Measurements from ENCODE around the gene FOLR2.

Gene FOLR2

DNA sequence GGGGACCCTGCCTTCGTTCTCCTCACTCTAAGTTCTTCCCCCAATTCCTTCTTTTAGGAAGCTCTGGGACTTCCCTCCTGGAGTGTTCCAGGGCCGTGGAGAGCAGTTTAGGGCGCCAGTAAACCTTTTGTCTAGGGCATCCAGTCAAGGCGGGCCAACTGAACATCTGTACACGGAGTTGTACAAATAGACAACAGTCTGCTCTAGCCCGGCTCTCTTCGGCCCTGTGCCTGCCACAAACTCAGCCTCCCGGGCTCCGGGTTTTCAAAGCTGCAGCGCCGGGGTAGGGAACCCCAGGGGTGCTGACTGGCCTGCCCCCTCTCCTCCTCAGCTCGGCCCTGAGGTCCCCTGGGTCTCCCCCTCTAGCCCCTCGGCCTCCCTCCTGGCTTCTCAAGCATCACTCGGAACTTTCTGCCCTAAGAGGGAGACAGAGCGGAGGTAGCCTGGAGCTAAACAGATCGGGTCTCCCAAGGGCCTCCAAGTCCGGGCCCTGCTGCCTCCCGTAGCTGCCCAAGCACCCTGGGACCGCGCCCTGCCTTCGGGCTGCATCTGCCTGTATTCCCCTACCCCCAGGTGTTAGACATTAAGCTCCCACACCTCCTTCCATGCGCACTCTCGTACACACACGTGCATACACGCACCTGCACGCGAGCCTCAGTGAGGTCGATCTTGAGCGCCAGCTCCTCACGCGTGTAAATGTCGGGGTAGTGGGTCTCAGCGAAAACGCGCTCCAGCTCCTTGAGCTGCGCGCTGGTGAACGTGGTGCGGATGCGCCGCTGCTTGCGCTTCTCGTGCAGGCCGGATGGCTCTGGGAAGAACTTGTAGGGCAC lies 24.1 kb downstream of the FOLR2 start:
- peak; percentile 8 for DNase-seq (ENCODE audit: low spot score)

DNA sequence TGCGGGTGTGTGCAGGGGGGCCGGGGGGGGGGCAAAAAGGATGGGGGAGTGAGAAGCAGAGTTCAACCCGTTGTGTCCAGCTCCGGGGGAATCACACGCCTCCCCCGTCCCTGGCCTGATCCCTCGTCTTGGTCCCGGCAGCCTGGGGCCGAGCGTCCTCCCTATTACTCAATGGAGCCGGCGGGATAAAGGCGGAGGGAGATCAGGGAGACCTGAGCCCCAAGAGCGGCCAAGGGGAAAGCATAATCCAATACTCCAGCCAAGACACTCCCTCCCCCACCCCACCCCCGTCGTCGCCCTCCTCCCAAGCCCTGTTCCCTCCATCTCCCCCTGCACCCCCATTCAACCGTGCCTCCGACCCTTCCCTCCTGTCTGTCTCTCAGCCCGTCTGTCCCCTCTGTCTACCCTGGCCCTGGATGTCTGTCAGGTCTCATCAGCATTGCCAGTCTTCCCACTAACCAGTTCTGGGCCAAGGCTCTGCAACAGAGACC lies 24.7 kb downstream of the FOLR2 start:
- DNase-seq (ENCODE audit: low spot score) = no peak

DNA sequence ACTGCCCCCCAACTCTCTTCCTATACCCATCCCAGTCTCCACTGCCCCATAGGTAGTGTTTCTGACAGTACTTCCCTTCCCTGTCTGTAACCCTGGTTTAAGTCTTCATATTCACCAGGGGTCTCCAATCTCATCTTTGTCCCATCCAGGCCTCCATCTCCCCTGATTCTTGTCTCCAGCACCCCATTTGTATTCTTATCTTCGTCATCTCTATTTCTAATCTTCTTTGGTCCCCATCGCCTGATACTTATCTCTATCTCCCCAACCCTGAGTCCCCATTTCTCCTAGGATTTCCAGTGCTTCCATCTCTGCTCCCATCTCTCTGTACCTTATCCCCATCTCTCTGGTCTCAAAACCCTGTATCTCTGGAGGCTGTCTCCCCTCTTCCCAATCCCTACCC lies 25.5 kb downstream of the FOLR2 start:
- no peak for DNase-seq (ENCODE audit: low spot score)

DNA sequence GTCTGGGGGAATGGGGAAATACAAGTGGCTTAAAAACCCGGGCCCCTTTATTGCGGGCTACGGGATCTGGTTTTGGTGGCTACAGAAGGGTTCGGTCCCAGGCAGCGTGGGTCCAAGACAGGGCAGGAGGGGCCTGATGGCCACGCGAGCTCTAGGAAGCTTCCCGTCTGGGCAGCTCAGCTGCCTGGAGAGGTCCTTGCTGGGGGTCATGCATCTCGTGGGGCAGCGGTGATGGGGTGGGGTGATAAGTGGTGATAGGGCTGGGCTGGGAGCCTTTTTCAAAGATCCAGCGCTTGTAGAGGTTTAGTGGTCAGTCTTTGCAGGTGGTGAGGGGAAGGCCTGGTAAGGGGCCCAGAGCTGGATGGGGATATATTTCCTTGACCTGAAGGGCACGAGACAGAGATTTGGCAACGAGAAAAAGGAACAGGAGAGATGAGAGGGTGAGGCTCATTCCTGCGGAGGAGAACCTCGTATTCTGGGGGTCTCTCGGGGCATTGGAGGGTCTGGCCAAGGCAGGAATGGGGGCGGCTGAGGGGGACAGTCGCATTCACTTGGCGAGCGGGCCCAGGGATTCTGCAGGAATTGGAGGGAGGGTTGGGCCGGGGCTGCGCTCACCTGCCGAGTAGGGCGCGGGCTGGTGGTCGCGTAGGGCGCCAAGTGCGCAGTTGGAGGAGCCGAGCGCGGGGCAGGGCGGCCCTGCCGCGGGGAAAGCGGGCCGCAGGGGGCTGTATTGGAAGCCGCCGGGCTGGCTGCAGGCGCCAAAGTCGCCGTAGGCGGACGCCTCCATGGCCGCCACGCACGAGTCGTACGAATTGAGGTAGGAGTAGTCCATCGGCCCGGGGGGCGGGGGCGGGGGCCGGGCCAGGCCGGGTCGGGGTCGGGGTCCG lies 26.8 kb downstream of the FOLR2 start:
- no peak for DNase-seq (ENCODE audit: low spot score)

DNA sequence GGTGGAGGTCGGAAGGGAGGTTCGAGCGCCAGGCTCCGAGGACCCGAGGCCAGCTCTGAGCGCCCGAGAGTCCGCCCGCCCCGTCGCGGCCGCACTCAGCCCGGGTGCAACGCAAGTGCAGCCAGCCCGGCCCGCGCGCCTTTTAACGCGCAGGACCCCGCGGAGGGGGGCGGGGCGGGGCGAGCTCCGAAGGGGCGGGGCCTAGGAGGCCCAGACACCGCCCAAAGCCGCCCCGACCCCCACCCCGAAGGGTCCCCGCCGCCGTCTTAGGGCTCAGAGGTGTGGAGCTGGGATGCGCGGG lies 27.4 kb downstream of the FOLR2 start, which contains the start of gene PHOX2A:
PHOX2A (minus strand) TSS at position 117 of the 301 bp plus-strand sequence. CDS start 172 bp downstream, outside the sequence.
- no peak for DNase-seq (ENCODE audit: low spot score)

DNA sequence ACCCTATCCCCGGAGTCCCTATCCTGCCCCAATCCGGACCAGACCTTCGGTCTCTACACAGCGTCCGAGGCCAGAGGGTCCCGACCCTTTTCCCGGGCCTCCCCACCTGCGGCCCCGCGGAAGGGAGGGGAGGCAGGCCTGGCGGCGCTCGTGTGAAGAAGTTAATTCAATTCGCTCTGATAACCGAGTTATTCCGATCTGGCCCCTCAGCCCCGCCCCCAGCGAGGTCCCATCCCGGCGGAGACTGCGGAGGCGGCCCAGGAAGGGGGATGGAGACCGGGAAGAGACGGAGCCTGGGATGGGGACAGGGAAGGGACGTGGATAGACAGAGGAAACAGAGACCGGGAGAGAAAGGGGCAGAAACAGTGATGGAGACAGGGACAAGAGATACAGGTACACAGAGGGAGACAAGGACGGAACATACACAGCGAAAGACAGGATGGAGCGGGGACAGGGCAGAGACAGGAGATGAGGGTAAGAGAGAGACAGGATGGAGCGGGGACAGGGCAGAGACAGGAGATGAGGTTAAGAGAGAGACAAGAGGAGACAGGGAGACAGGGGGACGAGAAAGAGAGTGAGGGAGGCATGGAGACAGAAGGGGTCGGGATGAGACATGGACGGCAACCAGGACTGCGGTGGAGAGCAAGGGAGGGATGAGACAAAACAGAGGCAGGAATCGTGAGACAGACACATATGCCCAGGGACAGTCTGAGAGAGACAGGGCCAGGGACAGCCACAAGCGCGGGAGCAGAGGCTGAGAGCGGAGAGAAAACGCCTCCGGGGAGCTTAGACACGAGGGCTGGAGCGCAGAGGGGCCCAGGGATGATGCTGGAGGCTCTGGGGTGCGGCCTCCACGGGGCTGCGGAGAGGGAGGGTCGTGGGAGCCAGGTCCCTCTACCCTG lies 28.0 kb downstream of the FOLR2 start:
- DNase-seq (ENCODE audit: low spot score) = no peak

DNA sequence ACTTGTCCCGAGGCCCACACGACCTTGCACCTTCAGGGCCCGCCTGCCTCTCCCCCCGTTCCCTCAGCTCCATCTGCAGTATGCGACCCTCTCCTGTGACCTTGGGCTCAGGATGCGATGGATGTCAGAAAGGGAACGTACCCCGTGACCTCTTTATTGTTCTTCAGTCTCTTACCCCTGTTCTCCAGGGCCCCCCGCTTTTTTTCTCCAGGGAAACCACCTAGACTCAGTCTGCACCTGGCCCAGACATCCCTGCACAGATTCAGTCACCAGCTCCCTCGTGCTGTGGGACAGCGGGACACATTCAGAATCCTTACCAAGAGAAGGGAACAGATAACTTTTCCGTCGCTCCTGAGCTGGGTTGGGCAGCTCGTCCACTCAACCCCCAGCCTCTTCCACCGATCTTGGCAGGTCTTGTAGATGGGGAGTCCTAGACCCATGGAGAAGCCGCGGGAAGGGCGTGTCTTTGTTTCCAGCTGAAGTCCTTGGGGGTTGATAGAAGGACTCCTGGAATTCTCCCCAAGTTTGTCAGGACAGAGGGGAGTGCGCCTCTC lies 28.7 kb downstream of the FOLR2 start:
- no peak for DNase-seq (ENCODE audit: low spot score)

DNA sequence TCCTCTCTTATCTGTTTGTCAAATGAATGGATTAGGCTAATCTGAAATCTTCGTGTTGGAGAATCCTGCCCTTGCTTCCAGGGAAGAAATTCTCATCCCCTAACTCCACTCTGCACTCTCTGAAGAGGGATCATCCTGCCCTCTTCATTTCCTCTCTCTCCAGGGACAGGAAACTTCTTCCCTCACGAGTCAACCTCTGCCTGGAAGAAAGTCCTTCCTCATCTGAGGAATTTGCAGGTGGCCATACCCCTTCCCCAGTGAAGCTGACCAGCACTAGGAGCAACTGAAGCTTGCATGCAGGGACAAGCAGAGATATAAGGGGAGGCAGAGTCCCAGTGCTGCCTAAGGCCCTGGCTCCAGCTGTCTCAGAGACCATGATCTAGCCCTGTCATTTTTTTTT lies 31.0 kb downstream of the FOLR2 start:
- peak; percentile 65 for DNase-seq (ENCODE audit: low spot score)

DNA sequence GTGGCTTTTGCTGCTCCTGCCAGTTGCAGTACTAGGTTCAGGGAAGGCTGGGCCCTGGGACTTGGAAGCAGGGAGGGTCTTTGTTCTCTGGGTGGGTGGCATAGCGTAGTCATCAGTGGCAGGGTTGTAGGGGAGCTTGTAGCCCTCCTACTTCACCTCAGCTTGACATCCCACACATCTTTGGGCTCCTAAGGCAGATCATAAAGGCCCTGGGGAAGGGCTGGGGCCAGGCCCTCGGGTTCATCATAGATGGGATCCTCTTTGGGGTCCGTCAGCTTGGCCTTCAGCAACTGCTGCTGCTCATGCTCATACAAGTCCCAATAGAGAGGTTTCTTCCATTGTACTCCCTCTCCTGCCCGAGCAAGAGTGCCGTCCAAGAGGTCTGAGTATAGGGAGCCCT lies 33.4 kb downstream of the FOLR2 start:
- no peak for DNase-seq (ENCODE audit: low spot score)

DNA sequence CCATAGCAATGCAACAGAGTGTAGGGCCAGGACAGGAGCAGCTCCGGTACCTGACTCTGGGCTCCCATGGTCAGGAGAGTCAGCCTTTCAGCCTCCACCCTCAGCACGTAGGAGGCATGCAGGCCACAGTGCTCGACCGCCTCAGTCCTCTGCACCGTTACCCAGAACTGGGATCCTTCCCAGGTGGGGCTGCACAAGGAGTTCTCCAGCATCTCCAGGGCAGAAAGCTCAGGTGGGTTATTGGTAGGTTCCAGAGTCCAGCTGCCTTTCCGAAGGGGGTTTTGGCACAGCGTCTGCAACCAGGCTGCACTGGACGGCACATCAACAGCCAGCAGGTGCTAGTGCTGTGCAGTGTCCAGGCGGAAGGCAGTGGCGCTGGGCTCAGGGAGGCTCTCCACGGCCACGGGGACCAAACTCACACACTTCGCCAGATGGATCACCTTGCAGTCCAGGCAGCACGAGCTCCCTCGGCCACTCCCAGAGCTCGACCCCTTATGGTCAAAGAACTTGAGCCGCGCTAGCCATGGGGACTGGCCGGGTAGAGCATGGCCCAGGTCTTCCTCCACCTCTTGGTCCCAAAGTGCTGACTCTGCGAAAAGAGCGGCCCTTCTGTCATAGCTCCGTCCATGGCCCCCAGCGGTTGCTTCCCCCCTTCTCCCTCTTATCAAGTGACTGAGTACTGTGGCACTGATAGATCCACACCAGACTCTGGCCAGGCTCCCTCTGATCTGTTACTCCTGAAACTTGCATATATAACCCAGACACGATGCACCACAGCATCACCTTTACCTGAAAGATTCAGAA lies 34.3 kb downstream of the FOLR2 start:
- no peak for DNase-seq (ENCODE audit: low spot score)

DNA sequence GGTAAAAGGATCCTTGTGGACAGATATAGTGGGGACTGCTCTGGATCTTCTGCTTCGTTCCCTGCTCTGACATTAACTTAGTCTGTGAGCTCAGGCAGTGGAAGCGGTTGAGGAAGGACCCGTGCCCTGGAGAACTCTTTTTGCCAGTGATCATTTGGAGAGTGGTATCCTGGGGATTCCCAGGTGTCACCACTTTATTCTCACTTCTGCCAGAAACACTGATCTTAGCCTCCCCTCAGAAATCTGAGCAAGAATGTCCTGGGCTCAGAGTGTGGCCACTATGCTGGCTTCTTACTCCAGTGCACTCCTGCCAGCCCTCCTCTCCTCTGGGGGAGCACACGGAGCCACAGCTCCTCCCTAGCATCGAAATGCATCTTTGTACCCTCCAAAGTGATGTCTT lies 35.0 kb downstream of the FOLR2 start:
- no peak for DNase-seq (ENCODE audit: low spot score)

DNA sequence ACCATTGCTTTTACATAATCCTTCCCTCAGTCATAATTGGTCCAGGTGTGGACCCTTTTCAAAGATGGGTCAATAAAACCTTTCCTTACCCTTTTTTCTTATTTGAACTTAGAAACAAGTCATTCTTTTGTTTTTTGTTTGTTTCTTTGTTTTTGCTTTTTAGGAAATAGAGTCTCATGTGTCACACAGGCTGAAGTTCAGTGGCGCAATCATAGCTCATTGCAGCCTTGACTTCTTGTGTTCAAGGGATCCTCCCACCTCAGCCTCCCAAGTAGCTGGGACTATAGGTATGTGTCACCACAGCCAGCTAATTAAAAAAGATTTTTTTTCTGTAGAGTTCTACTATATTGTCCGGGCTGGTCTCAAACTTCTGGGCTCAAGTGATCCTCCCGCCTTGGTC lies 36.8 kb downstream of the FOLR2 start:
- DNase-seq (ENCODE audit: low spot score) = no peak

DNA sequence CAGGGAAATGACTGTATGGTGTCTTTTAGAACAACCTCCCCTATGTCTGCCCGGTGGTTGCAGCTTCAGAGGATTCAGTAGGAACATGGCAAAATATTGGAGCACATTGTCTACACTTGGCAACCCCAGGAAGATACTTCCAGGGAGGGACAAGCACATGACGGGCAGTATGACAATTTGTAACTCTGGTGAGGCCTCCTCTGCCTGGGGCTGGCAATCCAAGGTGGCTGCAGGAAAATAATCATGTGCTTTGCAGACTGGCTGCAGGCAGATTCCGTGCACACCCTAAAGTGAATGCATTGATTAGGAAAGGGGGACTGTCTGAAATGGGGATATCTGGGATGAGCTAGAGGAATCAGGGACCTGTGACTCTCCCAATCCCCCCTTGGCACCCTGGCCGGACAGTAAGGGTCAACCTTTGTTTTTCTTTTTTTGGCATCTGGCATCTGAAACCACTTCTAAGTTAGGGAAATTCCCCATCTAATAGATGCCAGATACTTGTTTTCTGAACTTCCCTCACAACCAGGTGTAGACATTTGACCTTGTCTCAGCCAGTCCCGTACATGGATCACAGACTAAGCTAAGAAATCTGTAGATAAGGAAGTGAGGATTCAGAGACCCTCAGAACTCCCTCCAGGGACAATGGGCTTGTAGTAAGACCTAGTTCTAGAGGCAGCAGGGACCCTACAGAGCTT lies 37.9 kb downstream of the FOLR2 start:
- no peak for DNase-seq (ENCODE audit: low spot score)

DNA sequence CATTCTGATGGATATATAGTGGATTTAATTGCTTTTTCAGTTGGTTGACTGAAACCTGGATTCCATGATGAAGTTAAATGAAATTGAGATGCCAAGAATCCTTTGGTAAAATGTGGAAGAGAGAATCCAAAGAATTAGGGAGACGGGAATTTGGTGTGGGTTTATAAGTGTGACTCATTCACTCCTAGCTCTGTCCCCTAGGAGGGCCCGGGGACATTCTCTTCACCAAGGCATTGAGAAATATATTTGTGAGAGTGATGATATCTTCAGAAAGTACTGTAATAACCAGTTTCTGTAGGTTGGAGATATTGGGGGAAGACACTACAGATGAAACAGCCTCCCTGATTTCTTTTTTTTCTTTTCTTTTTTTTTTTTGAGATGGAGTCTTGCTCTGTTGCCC lies 41.0 kb downstream of the FOLR2 start:
- DNase-seq (ENCODE audit: low spot score) = no peak

DNA sequence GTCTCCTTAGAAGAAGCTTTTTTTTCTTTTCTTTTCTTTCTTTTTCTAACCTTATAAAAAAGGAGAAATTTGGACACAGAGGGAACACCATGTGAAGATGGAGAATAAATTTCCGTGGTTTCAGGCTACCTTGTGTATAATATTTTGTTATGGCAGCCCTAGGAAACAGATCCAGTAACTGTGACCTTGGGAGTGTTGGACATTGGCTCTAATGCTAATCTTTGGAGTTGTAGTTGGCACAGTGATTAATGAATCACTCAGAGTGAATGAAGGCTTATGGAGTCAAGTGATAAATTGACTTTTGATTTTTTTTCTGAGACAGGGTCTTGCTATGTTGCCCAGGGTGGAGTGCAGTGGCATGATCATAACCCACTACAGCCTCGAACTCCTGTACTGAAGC lies 42.9 kb downstream of the FOLR2 start:
- DNase-seq (ENCODE audit: low spot score) = no peak

DNA sequence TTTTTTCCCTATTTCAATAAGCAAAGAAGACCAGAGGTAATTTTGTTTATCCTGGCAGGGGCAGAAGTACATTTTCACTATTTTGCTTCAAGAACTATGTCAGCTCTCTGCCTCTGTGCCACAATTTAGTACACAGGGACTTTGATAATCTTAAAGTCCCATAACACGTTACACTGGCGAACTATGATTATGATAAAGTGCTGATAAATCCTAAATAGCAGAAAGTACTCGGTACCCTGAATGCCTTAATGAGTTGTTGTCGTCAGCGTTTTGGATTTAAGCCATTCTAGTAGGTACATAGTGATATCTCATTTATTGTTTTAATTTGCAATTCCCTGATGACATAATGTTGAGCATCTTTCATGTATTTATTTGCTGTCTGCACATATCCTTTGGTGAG lies 44.0 kb downstream of the FOLR2 start:
- no peak for DNase-seq (ENCODE audit: low spot score)

DNA sequence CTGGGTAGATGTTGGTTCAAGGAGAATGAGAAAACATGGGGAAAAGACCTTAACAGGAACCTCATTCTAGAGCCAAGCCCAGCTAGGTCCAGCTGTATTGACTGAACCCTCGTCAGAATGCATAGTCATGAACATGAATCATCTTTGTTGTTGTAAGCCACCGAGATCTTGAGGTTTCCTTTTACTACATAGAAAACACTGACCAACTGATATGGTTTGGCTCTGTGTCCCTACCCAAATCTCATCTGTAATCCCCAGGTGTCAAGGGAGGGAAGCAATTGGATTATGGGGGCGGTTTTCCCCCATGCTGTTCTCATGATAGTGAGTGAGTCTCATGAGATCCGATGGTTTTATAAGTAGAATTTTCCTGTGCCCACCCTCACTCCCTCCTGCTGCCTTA lies 46.8 kb downstream of the FOLR2 start:
- peak; percentile 32 for DNase-seq (ENCODE audit: low spot score)

DNA sequence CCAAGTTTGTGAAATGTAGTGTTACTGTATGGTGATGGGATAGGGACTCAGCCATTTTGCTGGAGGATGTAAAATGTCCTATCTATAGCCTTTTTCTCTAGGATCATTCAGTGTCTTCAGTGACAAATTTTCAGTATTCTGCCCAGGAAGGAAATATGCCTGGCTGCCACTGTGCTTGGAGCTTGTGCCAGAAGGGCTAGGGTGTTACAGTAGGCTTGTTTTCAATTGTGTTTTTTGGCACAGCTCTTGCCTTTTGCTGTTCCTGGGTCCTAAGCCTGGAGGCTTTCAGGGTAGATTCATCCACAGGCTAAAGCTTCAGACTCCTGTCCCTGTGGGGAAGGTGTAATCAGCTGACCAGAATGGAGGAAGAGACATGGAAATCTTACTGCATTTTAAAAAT lies 49.4 kb downstream of the FOLR2 start:
- peak; percentile 17 for DNase-seq (ENCODE audit: low spot score)

DNA sequence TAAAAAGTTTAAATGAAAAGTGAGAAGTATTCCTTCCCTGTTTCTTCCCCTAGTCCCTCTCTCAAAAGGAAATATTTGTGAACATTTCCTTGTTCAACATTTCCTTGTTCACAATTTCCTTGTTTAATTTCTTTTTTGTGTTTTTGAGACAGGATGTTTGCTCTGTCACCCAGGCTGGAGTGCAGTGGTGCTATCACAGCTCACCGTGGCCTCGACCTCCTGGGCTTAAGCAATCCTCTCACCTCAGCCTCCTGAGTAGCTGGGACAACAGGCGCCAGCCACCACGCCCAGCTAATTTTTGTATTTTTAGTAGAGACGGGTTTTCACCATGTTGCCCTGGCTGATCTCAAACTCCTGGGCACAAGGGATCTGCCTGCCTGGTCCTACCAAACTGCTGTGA lies 50.4 kb downstream of the FOLR2 start:
- peak; percentile 42 for DNase-seq (ENCODE audit: low spot score)

DNA sequence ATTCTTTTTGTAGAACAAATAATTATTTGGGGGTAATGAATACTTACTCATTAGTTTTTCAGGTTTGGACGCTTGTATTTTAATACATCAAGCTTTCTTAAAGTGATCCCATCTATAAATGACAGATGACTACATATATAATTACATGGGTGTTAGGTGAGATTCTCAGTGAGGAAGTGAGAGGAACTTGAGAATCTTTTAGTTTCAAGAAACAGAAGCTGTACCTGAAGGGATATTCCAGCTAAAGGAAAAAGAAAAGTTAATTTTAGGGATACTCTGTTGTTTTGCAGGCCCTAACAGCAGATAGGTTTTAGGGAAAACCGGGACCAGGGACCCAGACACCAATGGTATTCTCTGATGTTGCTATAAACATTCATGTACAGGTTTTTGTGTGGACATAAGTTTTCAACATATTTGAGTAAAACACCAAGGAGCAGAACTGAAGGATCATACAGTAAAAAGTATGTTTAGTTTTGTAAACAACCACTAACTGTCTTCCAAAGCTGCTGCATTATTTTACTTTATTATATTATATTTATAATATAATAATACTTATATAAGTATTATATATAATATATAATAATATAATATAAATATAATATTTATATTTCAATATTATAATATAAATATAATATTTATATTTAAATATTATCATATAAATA lies 51.5 kb downstream of the FOLR2 start:
- no peak for DNase-seq (ENCODE audit: low spot score)
